GM19240 (cell line): Measurements from ENCODE around the gene PSD4.

Experiments
- DNase-seq: peaks from one replicate; pipeline ENCODE4 v3.0.0; 2011; ENCODE audit warnings: low spot score; ENCODE audit not compliant: insufficient read length

PSD4 gene

GRCh38 chr2:113236367-113237159, 62.8 kb downstream of the PSD4 start:
- no peak for DNase-seq

DNA sequence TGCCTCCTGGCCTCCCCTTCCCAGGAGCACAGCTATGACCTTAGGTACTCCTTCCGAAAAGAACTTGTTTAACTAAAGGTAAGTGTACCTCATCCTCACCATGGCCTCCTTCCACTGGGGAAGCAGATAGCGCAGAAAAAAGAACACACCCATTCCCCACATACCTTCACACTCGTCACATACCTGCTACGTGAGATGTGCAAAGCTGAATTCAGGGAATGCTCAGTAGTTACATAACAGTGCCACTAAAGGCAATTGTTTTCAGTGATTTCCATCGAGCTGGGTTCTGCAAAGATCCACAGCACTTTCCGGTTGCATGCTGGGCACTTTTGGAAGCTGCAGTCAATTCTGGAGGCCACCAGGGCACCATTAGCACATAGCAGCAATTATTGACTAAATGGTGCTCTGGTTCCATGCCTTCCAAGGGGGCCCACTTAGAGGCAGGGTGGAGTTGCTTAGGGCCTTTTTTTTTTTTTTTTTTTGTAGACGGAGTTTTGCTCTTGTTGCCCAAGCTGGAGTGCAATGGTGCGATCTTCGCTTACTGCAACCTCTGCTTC, 63.9 kb downstream of the PSD4 start:
- DNase-seq: no peak

- no peak for DNase-seq
Measured at GRCh38 chr2:113238871-113239839, 65.4 kb downstream of the PSD4 start.

GRCh38 chr2:113240150-113240914, 66.6 kb downstream of the PSD4 start:
- no peak for DNase-seq

- DNase-seq: no peak
Measured at GRCh38 chr2:113240915-113241911, 67.4 kb downstream of the PSD4 start.

DNA sequence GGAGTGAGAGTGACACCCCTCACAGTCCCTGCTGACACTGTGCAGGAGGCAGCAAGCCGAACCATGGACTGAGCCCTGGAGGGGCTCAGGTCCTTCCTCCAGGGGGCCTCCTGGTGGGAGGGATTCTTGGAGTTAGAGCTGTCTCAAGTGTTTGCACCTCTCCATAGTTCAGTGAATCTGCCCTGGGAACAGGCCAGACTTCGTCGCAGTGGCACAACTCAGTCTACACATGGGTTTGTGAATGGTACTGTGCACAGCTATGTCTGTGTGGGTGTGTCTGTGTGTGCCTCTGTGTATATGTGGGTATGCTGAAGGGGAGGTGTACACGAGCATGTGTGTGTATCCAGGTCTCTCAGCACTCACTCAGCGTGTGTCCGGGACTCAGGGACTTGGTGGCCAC, 68.6 kb downstream of the PSD4 start:
- no peak for DNase-seq

DNA sequence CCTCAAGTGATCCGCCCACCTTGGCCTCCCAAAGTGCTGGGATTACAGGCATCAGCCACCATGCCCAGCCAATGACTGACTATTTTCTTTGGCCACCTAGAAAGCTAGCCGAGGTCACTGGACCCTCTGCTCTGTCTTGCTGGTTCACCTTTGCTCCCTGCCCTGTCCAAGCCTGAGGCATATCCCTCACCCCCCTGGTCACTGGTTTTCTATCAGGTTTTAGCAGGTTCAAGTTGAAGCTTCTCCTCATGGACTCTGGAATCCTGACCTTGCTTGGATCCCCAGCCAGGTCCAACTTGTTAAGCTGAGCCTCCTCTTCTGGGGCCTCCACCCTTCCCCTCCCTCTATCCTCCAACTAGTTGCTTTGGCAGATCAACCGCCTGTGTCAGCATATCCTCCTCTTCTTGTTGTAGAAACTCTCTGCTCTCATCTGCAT, 71.5 kb downstream of the PSD4 start:
- DNase-seq: no peak

DNA sequence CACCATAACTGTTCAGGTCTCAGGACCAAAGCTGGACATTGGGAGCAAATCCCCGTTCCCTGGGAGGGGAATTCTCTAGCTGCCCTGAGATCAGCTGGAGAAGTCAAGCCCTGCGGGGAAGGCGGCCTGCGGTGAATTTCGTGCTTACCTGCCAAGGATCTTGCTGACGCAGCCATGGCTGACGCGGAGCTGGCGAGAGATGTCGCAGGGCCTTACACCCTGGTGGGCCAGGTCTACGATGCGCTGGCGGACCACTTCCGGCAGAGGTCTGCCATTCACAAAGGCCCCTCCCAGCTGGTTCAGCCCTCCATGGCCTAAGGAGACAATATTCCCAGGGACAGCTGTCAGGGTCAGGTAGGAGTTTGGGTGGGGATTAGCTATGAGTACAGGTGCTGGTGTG, 72.8 kb downstream of the PSD4 start:
- no peak for DNase-seq

DNA sequence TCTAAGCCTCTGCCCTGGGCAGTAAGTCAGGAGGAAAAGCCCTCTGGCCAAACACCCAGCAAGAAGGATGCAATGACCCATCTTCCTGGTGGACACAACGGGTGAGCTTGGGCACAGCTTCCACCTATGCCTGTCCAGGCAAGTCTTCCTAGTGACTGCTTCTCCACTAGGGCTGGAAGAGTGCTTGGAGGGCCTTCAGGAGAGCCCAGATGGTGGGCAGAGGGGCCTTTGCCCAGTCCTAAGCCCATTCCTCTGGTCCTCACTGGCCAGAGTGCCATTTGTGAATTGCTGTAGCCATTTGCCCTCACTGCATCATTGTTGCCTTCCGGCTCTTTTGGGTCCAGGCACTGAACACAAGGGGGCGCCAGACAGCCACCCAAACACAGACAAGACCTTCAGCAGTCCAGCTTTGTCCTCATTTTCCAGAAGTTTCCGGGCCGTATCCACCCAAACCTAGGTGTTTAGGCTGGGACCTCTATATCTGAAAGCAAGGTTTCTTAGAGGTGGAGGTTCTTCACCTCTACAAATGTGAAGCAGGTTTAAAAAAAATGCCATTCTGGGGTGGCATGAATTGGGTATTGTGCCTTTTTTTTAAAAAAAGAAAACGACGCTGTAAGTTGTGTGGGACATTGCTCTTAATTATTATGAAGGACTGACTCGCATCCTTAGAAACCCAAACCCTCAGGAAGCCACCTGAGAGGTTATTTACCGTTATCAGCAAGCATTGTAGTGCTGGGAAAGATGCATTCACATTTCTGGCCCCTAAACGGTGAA, 75.4 kb downstream of the PSD4 start:
- DNase-seq: peak; percentile 82

DNA sequence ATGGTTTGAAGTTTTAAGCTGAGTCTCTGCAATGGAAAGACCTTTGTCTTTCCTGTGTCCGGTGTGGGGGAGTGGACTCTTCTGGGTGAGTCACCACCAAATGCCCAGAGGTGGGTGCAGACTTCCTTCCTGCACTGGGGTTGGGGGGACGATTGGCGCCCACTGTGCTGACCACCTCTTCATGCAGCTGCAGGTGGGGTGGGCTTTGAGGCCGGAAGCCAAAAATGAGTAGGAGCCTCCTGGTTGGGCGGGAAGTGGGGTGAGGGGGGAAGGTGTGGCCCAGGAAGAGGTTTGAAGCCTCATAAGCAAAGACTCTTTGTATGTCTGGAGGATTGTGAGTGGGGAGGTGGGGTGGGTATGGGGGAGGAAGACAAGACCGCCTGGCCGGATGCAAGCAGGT, 77.3 kb downstream of the PSD4 start:
- DNase-seq: no peak

DNA sequence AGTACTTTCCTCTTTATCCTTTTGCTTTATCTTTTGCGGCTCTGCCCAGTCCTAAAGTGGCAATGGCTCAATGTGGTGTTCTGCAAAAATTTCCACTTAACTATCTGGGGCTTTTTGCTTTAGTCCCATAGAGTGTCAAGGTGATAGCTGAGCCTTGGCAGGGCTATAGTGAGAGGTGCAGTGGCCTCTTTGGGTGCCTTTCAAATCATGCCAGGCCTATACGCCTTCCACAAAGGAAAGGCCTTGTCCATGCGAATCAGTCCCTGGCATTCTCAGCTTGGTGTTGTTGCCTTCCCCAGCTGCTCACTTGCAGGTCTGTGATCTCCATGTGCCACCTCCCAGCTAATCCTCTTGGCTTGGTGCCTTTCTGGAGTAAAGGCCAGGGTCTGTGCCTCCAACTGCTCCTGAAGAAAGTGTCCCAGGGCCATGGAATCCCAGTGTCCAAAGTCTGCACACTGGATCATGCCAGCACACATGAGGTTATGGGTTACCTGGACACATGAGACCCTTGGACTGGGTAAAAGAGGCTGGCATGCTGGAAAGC, 78.3 kb downstream of the PSD4 start:
- no peak for DNase-seq

DNA sequence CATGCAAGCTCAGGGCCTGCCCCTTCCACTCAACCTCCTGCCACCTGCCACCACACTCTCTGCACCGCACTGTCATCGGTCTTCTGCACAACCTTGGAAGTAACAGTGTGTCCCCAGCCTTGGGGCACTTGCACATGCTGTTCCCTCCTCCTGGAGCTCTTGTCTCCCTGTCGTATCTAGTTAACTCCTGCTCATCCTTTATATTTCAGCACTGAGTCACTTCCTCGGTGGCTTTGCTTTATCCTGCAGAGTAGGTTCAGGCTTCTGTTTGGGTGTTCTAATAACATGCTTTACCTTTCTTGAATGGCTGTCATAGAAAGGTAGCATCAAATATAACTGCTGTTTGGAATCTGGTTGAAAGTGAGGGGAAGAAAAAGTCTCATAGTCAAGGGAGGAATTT, 79.7 kb downstream of the PSD4 start:
- DNase-seq: no peak

- DNase-seq: no peak
Measured at GRCh38 chr2:113255140-113256070, 81.6 kb downstream of the PSD4 start.

DNA sequence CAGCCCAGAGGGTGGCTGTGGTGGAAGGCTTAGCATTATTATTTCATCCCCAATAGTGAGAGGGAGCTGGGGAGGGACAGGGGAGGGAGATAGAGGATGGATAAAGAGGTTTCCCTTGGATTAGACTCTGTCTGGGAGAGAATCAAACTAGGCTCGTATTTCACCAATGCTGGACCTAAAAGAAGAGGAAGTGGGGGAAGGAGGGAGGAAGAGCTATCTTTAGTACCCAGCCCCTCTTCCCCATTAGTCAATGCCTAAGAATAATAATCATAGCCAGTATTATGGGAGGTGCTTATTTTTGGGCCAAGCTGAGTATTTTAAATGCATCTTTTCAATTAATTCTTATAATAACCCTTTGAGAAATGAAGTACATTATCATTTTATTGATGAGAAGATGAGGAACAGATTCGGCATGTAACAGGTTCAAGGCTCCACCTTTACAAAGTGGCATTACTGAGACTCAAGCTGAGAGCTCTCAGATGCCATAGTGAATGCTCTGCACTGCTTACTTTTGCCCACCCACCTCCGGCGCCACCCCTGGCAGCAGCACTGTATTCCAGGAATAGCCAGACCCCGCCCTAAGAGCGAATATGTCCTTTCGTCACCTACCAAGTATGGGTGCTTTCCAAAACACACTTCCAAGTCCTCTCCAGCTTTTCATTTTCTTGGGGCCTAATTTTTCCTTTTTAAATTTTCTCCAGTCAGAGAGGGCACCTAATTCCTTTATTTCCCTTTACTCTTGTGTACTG, 83.9 kb downstream of the PSD4 start:
- no peak for DNase-seq

- DNase-seq: no peak
Measured at GRCh38 chr2:113258471-113259147, 84.8 kb downstream of the PSD4 start.
